ENCODE results near the gene LNX2. TPM values are rescaled to one million over a fixed set of nuclear protein-coding genes. Genes with fewer than 3 reads are reported as not detected.

The LNX2 gene
- polyA plus RNA-seq, 1 donor (not counting 4 experiments of a cell fraction or from before 2014, with no cell fraction given): 17.0 TPM

- H3K4me1 ChIP-seq (ENCODE audit: control insufficient read depth, extremely low read depth, insufficient read depth, low read length): peaks cover 18% of the 10 kb centered on the region
- H3K27me3 ChIP-seq (ENCODE audit: control insufficient read depth, extremely low read depth, insufficient read depth, low read length): no peaks in the 10 kb centered on the region
- no peaks in the 10 kb centered on the region for H3K9me3 ChIP-seq (ENCODE audit: control insufficient read depth, low read depth, low read length)
- no peak overlapping the region for H2AFZ ChIP-seq (ENCODE audit: control insufficient read depth, low read length)
- no peak overlapping the region for H3K4me3 ChIP-seq (ENCODE audit: control insufficient read depth in 2 of 3, extremely low read depth in 1 of 3, insufficient read depth in 2 of 3, low read depth in 1 of 3, low read length in 3 of 3)
- H4K20me1 ChIP-seq (ENCODE audit: control insufficient read depth, extremely low read depth, insufficient read depth, low read length): peaks cover 2% of the 10 kb centered on the region
- DNase-seq (ENCODE audit: low read depth, low spot score) (no peak), FAIRE-seq (no peak)
- dilution Hi-C loops (cut with MboI; ENCODE audit: extremely low pct_ligation_motif_present, low sequenced_read_pairs): no loop called here
- no peak overlapping the region for H3K27ac ChIP-seq (ENCODE audit: control insufficient read depth, insufficient read depth, low read length)
- no peaks in the 10 kb centered on the region for H3K9me1 ChIP-seq (ENCODE audit: control insufficient read depth, extremely low read depth, insufficient read depth, low read length)
- H3K9ac ChIP-seq (ENCODE audit: control insufficient read depth, extremely low read depth, insufficient read depth, low read length): no peak overlapping the region
- no peak overlapping the region for H3K4me2 ChIP-seq (ENCODE audit: control insufficient read depth, extremely low read depth, insufficient read depth, low read depth, low read length)
- TF ChIP-seq EZH2 (IDR thresholded peaks at IDR 0.05; ENCODE audit: low read length): no peak
- TF ChIP-seq, protein P1, sequence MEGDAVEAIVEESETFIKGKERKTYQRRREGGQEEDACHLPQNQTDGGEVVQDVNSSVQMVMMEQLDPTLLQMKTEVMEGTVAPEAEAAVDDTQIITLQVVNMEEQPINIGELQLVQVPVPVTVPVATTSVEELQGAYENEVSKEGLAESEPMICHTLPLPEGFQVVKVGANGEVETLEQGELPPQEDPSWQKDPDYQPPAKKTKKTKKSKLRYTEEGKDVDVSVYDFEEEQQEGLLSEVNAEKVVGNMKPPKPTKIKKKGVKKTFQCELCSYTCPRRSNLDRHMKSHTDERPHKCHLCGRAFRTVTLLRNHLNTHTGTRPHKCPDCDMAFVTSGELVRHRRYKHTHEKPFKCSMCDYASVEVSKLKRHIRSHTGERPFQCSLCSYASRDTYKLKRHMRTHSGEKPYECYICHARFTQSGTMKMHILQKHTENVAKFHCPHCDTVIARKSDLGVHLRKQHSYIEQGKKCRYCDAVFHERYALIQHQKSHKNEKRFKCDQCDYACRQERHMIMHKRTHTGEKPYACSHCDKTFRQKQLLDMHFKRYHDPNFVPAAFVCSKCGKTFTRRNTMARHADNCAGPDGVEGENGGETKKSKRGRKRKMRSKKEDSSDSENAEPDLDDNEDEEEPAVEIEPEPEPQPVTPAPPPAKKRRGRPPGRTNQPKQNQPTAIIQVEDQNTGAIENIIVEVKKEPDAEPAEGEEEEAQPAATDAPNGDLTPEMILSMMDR (optimal IDR thresholded peaks at IDR 0.05 in 1 of 3, IDR thresholded peaks at IDR 0.05 in 1 of 3, conservative IDR thresholded peaks at IDR 0.05 in 1 of 3; ENCODE audit: extremely low read depth in 1 of 3, insufficient read depth in 2 of 3, low read length in 3 of 3): no peak
- H3K36me3 ChIP-seq (ENCODE audit: control insufficient read depth in 2 of 2, extremely low read depth in 1 of 2, insufficient read depth in 2 of 2, low read length in 2 of 2): no peaks in the 10 kb centered on the region
- peaks cover 91% of the 10 kb centered on the region for H3K79me2 ChIP-seq (ENCODE audit: control insufficient read depth, insufficient read depth, low read length)
Measured at GRCh38 chr13:27601208-27601607, 19.1 kb downstream of the LNX2 start.

GRCh38 chr13:27600711-27601110 is 19.6 kb downstream of the LNX2 start:
- Histone ChIP-seq H3K4me1 (ENCODE audit: control insufficient read depth, extremely low read depth, insufficient read depth, low read length) (peaks cover 18% of the 10 kb centered on the region), H4K20me1 (ENCODE audit: control insufficient read depth, extremely low read depth, insufficient read depth, low read length) (peaks cover 2% of the 10 kb centered on the region), H3K9me3 (ENCODE audit: control insufficient read depth, low read depth, low read length) (no peaks in the 10 kb centered on the region), H3K4me2 (ENCODE audit: control insufficient read depth, extremely low read depth, insufficient read depth, low read depth, low read length) (no peak overlapping the region), H3K27me3 (ENCODE audit: control insufficient read depth, extremely low read depth, insufficient read depth, low read length) (no peaks in the 10 kb centered on the region), H3K4me3 (ENCODE audit: control insufficient read depth in 2 of 3, extremely low read depth in 1 of 3, insufficient read depth in 2 of 3, low read depth in 1 of 3, low read length in 3 of 3) (no peak overlapping the region), H2AFZ (ENCODE audit: control insufficient read depth, low read length) (no peak overlapping the region), H3K9ac (ENCODE audit: control insufficient read depth, extremely low read depth, insufficient read depth, low read length) (no peak overlapping the region), H3K9me1 (ENCODE audit: control insufficient read depth, extremely low read depth, insufficient read depth, low read length) (no peaks in the 10 kb centered on the region), H3K36me3 (ENCODE audit: control insufficient read depth in 2 of 2, extremely low read depth in 1 of 2, insufficient read depth in 2 of 2, low read length in 2 of 2) (no peaks in the 10 kb centered on the region), H3K79me2 (ENCODE audit: control insufficient read depth, insufficient read depth, low read length) (peaks cover 91% of the 10 kb centered on the region), H3K27ac (ENCODE audit: control insufficient read depth, insufficient read depth, low read length) (no peak overlapping the region)
- DNase-seq (ENCODE audit: low read depth, low spot score): no peak
- TF ChIP-seq EZH2 (IDR thresholded peaks at IDR 0.05; ENCODE audit: low read length): no peak
- TF ChIP-seq, protein P1 (optimal IDR thresholded peaks at IDR 0.05 in 1 of 3, IDR thresholded peaks at IDR 0.05 in 1 of 3, conservative IDR thresholded peaks at IDR 0.05 in 1 of 3; ENCODE audit: extremely low read depth in 1 of 3, insufficient read depth in 2 of 3, low read length in 3 of 3): no peak
- FAIRE-seq: no peak
- dilution Hi-C loops (cut with MboI; ENCODE audit: extremely low pct_ligation_motif_present, low sequenced_read_pairs): no loop called here
